ENCODE results near the gene MARCHF3.

DNA sequence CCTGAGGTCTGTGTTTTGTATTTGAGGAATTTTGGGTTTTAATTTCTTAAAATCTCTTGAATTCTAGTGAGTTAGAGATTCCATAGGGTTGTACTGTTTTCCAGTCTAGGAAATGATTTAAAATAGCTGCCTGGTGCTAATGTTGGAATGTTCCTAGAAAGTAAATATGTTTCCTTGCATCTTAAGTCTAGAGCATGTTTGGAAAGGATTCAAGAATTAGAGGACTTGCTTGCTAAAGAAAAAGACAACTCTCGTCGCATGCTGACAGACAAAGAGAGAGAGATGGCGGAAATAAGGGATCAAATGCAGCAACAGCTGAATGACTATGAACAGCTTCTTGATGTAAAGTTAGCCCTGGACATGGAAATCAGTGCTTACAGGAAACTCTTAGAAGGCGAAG, 211.6 kb downstream of the MARCHF3 start:
- TF ChIP-seq, protein P1, sequence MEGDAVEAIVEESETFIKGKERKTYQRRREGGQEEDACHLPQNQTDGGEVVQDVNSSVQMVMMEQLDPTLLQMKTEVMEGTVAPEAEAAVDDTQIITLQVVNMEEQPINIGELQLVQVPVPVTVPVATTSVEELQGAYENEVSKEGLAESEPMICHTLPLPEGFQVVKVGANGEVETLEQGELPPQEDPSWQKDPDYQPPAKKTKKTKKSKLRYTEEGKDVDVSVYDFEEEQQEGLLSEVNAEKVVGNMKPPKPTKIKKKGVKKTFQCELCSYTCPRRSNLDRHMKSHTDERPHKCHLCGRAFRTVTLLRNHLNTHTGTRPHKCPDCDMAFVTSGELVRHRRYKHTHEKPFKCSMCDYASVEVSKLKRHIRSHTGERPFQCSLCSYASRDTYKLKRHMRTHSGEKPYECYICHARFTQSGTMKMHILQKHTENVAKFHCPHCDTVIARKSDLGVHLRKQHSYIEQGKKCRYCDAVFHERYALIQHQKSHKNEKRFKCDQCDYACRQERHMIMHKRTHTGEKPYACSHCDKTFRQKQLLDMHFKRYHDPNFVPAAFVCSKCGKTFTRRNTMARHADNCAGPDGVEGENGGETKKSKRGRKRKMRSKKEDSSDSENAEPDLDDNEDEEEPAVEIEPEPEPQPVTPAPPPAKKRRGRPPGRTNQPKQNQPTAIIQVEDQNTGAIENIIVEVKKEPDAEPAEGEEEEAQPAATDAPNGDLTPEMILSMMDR (IDR thresholded peaks at IDR 0.05), result no peak
- TF ChIP-seq POLR2A (IDR thresholded peaks at IDR 0.05), result no peak
- no peak for TF ChIP-seq POLR2AphosphoS5 (IDR thresholded peaks at IDR 0.05)
- TF ChIP-seq EP300 (IDR thresholded peaks at IDR 0.05), result no peak

Data from gastroesophageal sphincter (tissue), 3 donors.